Tibial nerve (tissue), 4 donors: ENCODE results near the gene SSTR3.

Source experiments
- EP300 ChIP-seq, 2 donors: sonication (generic); formaldehyde crosslinking; IDR thresholded peaks; one replicate each; pipeline ENCODE4 v1.6.1; 2017; ENCODE audit warnings: antibody characterized with exemption in 2 of 2, mild to moderate bottlenecking in 1 of 2
- POLR2A ChIP-seq, 2 donors: fragments of 450-650 bp; IDR thresholded peaks; one replicate each; pipeline ENCODE4 v1.6.1; 2017; ENCODE audit warnings: antibody characterized with exemption in 2 of 2, mild to moderate bottlenecking in 2 of 2, moderate library complexity in 2 of 2
- TF ChIP-seq, protein P1 (sequence below), 5 experiments: fragments of 200-600 bp in 3 of 5; fragments of 450-650 bp in 2 of 5; sonication (generic) in 3 of 5; IDR thresholded peaks; one replicate each; pipeline ENCODE4 v1.5.1; 2016 to 2019; ENCODE audit warnings: antibody characterized with exemption in 5 of 5, mild to moderate bottlenecking in 3 of 5, moderate library complexity in 2 of 5

- TF ChIP-seq, protein P1, sequence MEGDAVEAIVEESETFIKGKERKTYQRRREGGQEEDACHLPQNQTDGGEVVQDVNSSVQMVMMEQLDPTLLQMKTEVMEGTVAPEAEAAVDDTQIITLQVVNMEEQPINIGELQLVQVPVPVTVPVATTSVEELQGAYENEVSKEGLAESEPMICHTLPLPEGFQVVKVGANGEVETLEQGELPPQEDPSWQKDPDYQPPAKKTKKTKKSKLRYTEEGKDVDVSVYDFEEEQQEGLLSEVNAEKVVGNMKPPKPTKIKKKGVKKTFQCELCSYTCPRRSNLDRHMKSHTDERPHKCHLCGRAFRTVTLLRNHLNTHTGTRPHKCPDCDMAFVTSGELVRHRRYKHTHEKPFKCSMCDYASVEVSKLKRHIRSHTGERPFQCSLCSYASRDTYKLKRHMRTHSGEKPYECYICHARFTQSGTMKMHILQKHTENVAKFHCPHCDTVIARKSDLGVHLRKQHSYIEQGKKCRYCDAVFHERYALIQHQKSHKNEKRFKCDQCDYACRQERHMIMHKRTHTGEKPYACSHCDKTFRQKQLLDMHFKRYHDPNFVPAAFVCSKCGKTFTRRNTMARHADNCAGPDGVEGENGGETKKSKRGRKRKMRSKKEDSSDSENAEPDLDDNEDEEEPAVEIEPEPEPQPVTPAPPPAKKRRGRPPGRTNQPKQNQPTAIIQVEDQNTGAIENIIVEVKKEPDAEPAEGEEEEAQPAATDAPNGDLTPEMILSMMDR (IDR thresholded peaks at IDR 0.05): no peak
- TF ChIP-seq POLR2A (IDR thresholded peaks at IDR 0.05) (no peak), EP300 (IDR thresholded peaks at IDR 0.05) (no peak)
Observed at GRCh38 chr22:37192204-37192603, 20.1 kb downstream of the SSTR3 start.
